ENCODE results near the gene POLR2M.

Gene POLR2M

DNA sequence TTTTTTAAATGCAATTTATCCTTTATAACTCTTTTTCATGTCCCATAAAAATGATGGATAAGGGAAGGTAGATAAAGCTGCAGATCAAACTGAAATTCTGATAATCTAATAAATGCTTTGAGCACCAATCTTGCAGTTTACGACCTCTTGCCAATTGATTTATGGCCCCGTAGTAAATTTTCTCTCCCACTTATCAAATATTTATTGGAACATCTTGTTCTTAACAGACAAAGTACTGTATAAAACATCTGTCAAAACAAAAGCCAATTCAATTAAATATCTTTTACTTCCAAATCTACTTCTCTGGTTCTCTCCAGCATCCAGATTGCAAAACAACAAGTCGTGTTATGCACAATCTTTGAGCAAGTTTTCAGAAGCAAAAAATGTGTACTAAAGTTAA lies 34.6 kb downstream of the POLR2M start:
- DNase-seq: no peak

DNA sequence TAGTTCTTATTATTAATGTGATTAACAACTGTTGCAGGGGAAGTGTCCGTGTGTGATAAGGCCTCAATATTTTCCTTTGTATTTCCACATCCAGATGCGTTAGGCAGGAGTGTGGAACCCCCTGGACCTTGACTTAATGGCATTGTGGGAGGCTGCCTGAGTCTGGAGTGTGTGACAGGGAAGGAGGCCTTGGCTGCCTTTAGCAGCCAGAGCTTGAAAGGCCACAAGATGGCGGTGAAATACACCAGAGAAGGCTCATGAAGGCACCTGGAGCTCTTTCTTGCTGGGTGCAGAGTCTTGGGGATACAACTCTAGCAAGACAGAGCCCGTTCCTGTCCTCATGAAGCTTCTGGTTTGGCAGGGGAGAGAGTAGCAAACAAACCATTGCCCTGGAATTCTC lies 36.9 kb downstream of the POLR2M start:
- no peak for DNase-seq

DNA sequence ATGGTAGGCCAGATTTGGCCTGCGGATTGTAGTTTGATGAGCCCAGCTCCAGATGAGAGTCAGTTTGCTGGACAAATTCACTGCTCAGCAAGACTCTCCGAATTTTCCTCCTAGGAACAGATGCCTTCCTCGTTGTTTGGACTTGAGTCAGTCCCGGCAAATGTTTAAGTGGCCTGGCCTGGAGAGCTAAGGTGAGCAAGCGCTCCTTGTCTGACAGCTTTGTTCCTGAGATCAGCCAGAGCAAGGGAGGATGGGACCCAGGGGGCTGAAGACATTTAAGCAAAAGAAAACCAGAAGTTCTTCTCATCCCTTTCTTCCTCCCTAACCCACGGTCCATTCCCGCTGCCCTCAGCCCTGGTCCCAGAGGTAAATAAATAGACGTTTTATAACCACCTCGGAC lies 40.3 kb downstream of the POLR2M start:
- DNase-seq: no peak

DNA sequence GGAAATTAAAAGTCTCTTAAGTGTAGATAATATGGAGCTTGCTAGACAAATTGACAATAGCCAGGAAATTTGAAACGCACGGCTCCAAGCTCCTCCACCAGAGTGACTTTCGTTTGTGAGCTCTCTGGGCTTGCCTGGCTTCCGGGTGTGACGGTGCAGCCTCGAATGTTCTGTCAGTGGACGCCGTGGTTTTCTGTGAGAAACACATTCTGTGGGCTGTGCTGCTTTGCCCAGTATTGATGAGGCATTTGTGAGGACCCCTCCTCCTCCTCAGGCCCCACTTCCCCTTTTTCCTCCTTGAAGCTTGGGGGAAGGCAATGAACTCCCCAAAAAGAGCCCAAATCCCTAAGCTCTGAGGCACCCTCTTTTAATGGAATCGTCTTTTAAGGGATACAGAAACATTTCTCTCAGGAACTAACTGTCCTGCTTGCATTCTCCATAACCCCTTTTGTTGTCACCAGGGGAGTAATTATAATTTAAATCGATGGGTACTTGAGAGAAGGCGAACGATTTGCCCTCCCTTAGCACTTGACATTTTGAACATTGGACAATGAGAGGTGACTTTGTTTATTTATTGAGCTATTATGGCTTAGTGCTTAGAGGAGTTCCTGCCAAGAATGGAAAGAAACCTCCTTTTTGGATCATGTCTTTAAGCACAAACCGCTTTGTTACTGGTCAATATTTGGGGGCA lies 40.8 kb downstream of the POLR2M start:
- DNase-seq: no peak

DNA sequence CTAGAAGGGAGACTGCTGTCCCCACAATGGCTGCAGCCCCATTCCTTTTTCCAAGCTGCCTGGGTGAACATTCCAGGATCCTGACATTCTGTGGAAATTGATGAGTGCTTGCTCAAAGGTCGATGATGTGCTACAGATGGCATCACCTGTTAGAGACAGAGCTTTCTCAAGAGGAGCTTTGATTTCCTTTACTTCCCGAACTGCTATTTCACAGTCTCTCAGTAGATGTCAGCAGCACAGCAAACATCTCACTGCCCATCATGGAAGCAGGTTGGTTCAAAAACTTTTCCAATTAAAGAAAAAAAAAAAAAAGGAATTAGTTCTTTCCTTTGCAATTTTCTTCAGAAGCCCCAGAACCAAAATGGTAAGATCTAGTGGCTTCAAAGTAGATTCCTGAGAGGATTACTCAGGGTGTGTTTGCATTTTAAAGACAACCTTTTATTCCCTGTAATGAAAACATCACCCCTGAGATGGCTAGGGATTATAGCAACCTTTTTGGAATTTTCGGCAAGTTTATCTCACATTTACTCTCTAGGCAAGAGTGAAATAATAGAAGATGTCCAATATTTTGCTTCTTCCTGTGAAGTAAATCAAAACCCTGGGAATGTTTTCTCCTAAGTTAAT lies 44.8 kb downstream of the POLR2M start:
- DNase-seq: no peak

DNA sequence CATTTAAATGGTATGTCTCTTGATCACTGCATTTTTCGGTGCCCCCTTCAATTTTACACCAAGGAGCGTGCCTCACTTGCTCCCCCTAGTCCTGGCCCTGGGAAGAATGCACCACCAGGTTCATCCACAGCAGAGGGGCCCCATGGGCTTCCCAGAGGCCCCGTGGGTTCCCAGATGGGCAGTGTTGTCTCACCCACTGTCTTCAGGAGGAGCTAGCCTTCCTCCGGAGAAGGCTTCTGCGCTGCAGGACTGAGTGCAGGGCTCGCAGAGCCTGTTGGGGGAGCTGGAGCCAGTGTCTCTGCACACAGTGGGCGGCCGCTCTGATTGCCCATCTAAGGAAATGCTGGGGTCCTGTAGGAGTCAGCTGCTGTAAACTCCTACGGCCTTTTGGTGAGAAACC lies 45.9 kb downstream of the POLR2M start:
- no peak for DNase-seq

DNA sequence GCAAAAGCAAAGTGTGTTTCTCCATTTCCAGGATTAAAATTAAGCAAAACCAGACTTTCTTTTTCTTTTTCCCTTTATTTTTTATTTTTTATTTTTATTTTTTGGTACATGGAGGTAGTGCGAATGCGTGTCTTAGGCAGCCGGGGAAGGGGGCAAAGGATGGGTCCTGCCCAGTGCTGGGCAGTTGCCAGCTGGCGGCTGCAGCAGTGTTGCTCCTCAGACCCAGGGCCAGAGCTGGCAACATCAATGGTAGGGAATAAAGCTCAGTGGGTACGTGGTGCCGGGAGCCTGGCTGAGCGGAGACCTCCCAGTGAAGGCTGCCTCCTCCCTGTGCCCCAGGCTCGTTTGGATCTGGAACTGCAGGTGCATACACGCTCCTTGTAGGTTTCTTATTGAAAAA lies 46.3 kb downstream of the POLR2M start:
- no peak for DNase-seq

DNA sequence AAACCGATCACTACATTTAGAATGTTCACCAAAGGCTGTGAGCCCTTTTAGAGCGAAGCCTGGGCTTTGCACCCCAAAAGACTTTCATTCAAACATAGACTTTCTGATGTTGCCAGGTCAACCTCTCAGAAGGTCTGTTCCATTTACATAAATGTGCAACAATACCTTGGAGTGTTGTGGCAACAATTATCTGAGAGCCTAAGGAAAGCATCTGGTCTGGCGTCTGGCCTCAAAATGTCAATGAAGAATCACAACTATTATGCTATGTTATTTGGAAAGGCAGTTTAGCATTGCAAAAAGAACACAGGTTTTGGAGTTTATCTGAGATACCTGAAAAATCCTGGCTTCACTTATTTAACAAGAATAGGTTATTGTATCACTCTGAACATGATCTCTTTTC lies 50.0 kb downstream of the POLR2M start:
- DNase-seq: no peak

DNA sequence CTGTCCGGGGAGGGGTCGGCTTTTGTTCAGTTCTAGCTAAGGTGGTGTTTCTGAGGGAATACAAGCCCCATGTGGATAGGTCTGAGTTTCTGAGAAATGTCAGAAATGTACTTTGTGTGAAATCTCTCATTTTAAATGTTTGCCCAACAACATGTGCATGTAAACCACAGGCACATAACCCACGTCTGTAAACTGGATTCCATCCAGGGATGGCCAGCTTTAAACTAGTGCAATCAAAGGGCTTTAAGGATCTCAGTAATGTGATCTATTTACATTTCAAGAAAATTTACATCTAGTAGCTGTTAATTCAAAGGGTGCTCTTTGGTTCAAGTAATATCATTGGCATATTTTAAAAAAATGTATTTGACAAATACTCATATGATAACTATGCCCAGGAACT lies 52.0 kb downstream of the POLR2M start:
- DNase-seq: no peak

DNA sequence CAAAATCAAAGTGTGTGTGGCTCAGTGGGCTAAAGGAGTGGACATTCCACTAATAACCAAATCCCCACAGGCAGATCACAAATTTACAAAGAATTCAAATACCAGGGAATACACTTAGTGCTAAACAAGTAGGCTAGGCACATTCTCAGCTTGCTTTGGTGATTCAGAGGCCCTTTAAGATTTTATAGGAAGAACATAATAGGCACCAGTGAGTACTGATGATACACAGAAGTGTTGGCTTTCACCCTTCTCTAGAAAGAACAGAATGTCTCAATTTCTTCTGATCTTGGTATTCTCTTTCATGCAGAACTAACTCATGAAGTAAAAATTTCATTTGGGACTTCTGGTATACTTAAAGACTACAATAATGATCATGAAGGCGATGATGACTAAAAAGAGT lies 55.0 kb downstream of the POLR2M start:
- no peak for DNase-seq

DNA sequence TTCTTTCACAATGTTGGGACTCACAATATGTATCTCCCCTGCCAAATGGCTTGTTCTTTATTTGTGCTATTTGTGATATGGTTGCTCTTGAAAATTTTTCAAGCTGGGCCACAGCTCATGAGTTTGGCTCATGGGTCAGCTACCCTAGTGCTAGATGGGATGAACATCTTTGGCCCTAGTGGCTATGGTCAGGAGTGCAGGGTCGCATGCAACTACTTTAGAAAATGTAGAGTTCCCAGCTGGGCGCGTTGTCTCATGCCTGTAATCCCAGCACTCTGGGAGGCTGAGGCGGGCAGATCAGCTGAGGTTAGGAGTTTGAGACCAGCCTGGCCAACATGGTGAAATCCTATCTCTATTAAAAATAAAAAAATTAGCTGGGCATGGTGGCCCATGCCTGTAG lies 55.8 kb downstream of the POLR2M start:
- no peak for DNase-seq

DNA sequence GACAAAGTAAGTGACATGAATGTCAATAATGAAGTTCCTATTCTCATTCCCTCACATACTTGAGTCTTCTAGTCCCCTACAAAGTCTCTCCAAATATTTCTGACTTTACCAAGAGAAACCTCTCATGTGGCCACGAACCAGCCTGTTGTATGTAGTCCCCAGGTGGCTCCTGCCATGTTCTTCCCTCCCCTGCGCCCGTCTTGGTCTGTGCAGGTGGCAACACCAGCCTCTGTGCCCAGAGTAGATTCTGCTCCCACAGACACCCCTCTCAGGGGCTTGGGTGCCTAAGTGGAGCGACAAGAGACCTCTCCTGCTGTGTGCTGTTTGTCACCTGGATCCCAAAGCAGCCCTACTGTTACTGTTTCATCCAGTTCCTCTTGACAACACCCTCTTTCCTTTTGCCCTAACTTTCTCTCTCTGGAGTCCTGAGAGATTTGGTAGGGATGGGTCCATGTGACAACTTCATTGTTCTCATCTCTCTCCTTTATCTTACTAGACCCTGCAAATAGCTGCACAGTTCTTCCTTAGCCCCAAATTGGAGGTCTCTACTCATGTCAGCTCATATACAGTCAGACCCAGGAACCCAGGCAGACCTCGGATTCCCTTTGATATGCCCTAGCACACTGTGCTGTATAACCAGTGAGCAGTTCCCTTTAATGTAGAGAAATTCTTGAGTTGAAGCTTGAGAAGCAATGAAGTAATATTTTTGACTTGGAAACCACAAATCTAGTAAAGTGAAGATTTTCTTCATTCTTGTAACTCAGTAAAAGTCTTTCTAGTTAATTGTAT lies 56.9 kb downstream of the POLR2M start:
- DNase-seq: no peak
